ENCODE data around the gene RBFOX1. TPM values are rescaled to one million over a fixed set of nuclear protein-coding genes. Genes with fewer than 3 reads are reported as not detected.

Gene RBFOX1
- polyA plus RNA-seq, 1 of the 3 experiments (the other 2 are of a cell fraction), result not detected

GRCh38 chr16:7742626-7743025 is 410.0 kb downstream of the RBFOX1 start:
- ChIA-PET CTCF (no interaction called here), POLR2A (no interaction called here)
- TF ChIP-seq YY1 (IDR thresholded peaks at IDR 0.05; ENCODE audit: low read depth) (no peak), JUND (IDR thresholded peaks at IDR 0.05) (no peak), TEAD4 (IDR thresholded peaks at IDR 0.05; ENCODE audit: borderline replicate concordance, insufficient read depth) (no peak), SMC3 (IDR thresholded peaks at IDR 0.05; ENCODE audit: low read depth, low read length) (no peak), MXI1 (IDR thresholded peaks at IDR 0.05; ENCODE audit: low read depth, low read length) (no peak), CHD2 (IDR thresholded peaks at IDR 0.05; ENCODE audit: low read length, partially characterized antibody) (no peak), PBX3 (IDR thresholded peaks at IDR 0.05) (no peak), POLR2AphosphoS5 (IDR thresholded peaks at IDR 0.05; ENCODE audit: low read depth, low read length) (no peak)
- H3K79me2 ChIP-seq (ENCODE audit: insufficient read depth), result no peaks in the 10 kb centered on the region
- no peak overlapping the region for H2AFZ ChIP-seq (ENCODE audit: low read depth)
- H3K4me2 ChIP-seq, result no peak overlapping the region
- no peaks in the 10 kb centered on the region for H3K9me2 ChIP-seq
- no peaks in the 10 kb centered on the region for H3K9me3 ChIP-seq
- DNase-seq, result no peak
- no peaks in the 10 kb centered on the region for H4K20me1 ChIP-seq (ENCODE audit: insufficient read depth)
- no peaks in the 10 kb centered on the region for H3K36me3 ChIP-seq (replicated peaks in 1 of 2; ENCODE audit: control insufficient read depth in 1 of 2, insufficient read depth in 2 of 2, low read length in 1 of 2)
- H3K4me3 ChIP-seq (ENCODE audit: low read depth in 2 of 2, low read length in 1 of 2), result no peak overlapping the region
- no peaks in the 10 kb centered on the region for H3F3A ChIP-seq (replicated peaks; ENCODE audit: insufficient read depth)
- 19% methylated on average over 3 of the region's 3 CpGs for WGBS (ENCODE audit: low lambda C conversion rate)
- H3K27me3 ChIP-seq (ENCODE audit: insufficient read depth), result no peaks in the 10 kb centered on the region
- no peak overlapping the region for H3K27ac ChIP-seq (ENCODE audit: low read depth in 2 of 2, low read length in 1 of 2)
- H3K9ac ChIP-seq, result no peak overlapping the region
- H3K4me1 ChIP-seq (ENCODE audit: control insufficient read depth in 1 of 2, insufficient read depth in 2 of 2, low read depth in 1 of 2, low read length in 1 of 2), result no peaks in the 10 kb centered on the region

- Histone ChIP-seq H3K9ac (no peak overlapping the region), H3K27ac (ENCODE audit: low read depth in 2 of 2, low read length in 1 of 2) (no peak overlapping the region), H3K36me3 (replicated peaks in 1 of 2; ENCODE audit: control insufficient read depth in 1 of 2, insufficient read depth in 2 of 2, low read length in 1 of 2) (no peaks in the 10 kb centered on the region), H2AFZ (ENCODE audit: low read depth) (no peak overlapping the region), H3K79me2 (ENCODE audit: insufficient read depth) (no peaks in the 10 kb centered on the region), H3F3A (replicated peaks; ENCODE audit: insufficient read depth) (no peaks in the 10 kb centered on the region), H3K27me3 (ENCODE audit: insufficient read depth) (no peaks in the 10 kb centered on the region), H4K20me1 (ENCODE audit: insufficient read depth) (no peaks in the 10 kb centered on the region), H3K4me2 (no peak overlapping the region), H3K9me3 (no peaks in the 10 kb centered on the region), H3K9me2 (no peaks in the 10 kb centered on the region), H3K4me3 (ENCODE audit: low read depth in 2 of 2, low read length in 1 of 2) (no peak overlapping the region), H3K4me1 (ENCODE audit: control insufficient read depth in 1 of 2, insufficient read depth in 2 of 2, low read depth in 1 of 2, low read length in 1 of 2) (no peaks in the 10 kb centered on the region)
- DNase-seq, result no peak
- ChIA-PET POLR2A (no interaction called here), CTCF (no interaction called here)
- TF ChIP-seq ELF1 (IDR thresholded peaks at IDR 0.05) (no peak), EP300 (IDR thresholded peaks at IDR 0.05; ENCODE audit: borderline replicate concordance in 1 of 2, low read depth in 1 of 2, low read length in 1 of 2) (no peak), RAD21 (IDR thresholded peaks at IDR 0.05; ENCODE audit: low read length) (no peak), SMC3 (IDR thresholded peaks at IDR 0.05; ENCODE audit: low read depth, low read length) (no peak), ZBTB33 (IDR thresholded peaks at IDR 0.05; ENCODE audit: borderline replicate concordance, low read depth) (no peak), FOXJ3 (CRISPR knock-in tag; IDR thresholded peaks at IDR 0.05) (no peak), GATA2 (CRISPR knock-in tag; IDR thresholded peaks at IDR 0.05) (no peak), FOXM1 (IDR thresholded peaks at IDR 0.05; ENCODE audit: low read depth) (no peak), MXI1 (IDR thresholded peaks at IDR 0.05; ENCODE audit: low read depth, low read length) (no peak), CHD2 (IDR thresholded peaks at IDR 0.05; ENCODE audit: low read length, partially characterized antibody) (no peak), TEAD4 (IDR thresholded peaks at IDR 0.05; ENCODE audit: borderline replicate concordance, insufficient read depth) (no peak), RFX5 (IDR thresholded peaks at IDR 0.05; ENCODE audit: low read length) (no peak), IRF3 (IDR thresholded peaks at IDR 0.05; ENCODE audit: low read depth, low read length) (no peak), EZH2phosphoT487 (IDR thresholded peaks at IDR 0.05; ENCODE audit: borderline replicate concordance, low read depth) (no peak), FOSL2 (IDR thresholded peaks at IDR 0.05; ENCODE audit: borderline replicate concordance, low read depth) (no peak), MAX (IDR thresholded peaks at IDR 0.05; ENCODE audit: low read depth) (no peak)
- WGBS (ENCODE audit: low lambda C conversion rate), result 20% methylated on average over 7 of the region's 7 CpGs
These were observed 412.1 kb downstream of the RBFOX1 start for GRCh38 chr16:7744546-7745264.

All from SK-N-SH (cell line).